ENCODE measurements around the gene CLTA.
"Not testable (repeated sequence)": the region's sequence is repeated elsewhere in the genome, so short reads cannot be mapped to it uniquely, and the experiment has no call there.

GRCh38 chr9:36160126-36160525 lies 30.6 kb upstream of the CLTA start:
- TF ChIP-seq TAF1 (IDR thresholded peaks at IDR 0.05; ENCODE audit: low read depth, low read length); PAX5 (IDR thresholded peaks at IDR 0.05; ENCODE audit: insufficient read depth, low read length, severe bottlenecking); POLR2A (IDR thresholded peaks at IDR 0.05; ENCODE audit: low read depth, low read length); POLR2AphosphoS5 (IDR thresholded peaks at IDR 0.05; ENCODE audit: low read depth, low read length); POU2F2 (IDR thresholded peaks at IDR 0.05; ENCODE audit: low read depth, low read length); SPI1 (IDR thresholded peaks at IDR 0.05; ENCODE audit: low read depth, low read length): not testable (repeated sequence)

All from GM12891 (cell line).